BJ (cell line): ENCODE results near the gene DUSP15. TPM values are rescaled to one million over a fixed set of nuclear protein-coding genes. Genes with fewer than 3 reads are reported as not detected.

Experiments
- CTCF ChIA-PET: fragments of 350-600 bp; formaldehyde crosslinking; extraction: SDS; loops from one replicate; lab custom pipeline; 2021; ENCODE audit warnings: antibody characterized with exemption, inconsistent platforms; lab: Yijun Ruan, JAX
- POLR2A ChIA-PET: fragments of 300-600 bp; sonication (Branson Sonifier 250); formaldehyde crosslinking; extraction: SDS; loops from one replicate; lab custom pipeline; 2021; ENCODE audit warnings: antibody characterized with exemption; lab: Charles Lee
- DNase-seq: peaks from one replicate; pipeline ENCODE4 v3.0.0-alpha.2; 2011; ENCODE audit warnings: low read depth
- H3K27me3 ChIP-seq: 2 replicates; pipeline ENCODE4 v1.6.0; 2011; ENCODE audit warnings: low read length; ENCODE audit not compliant: control insufficient read depth, insufficient read depth
- H3K36me3 ChIP-seq: 2 replicates; pipeline ENCODE4 v1.5.1; 2011; ENCODE audit warnings: low read length; ENCODE audit not compliant: control insufficient read depth, insufficient read depth
- H3K4me3 ChIP-seq: 2 replicates; pipeline ENCODE4 v1.5.1; 2011; ENCODE audit warnings: low read depth, mild to moderate bottlenecking, control low read depth, low read length
- CTCF ChIP-seq: IDR thresholded peaks from 2 replicates; pipeline ENCODE4 v1.5.1; 2011; ENCODE audit warnings: low read depth, mild to moderate bottlenecking, control low read depth, inconsistent platforms, low read length, moderate library complexity; ENCODE audit not compliant: insufficient read depth
- polyA plus RNA-seq: library from polyadenylated mRNA; depleted of rRNA; stranded (reverse); fragments of >200 nt; gene quantifications from 2 replicates; pipeline ENCODE4 v1.2.3, GENCODE V29; 2011

Gene DUSP15
- polyA plus RNA-seq, 1 experiment, result 0.09 TPM

- no peak for TF ChIP-seq CTCF
- peaks cover 20% of the 10 kb centered on the region for H3K27me3 ChIP-seq
- no peak overlapping the region for H3K4me3 ChIP-seq
- ChIA-PET POLR2A (no interaction called here), CTCF (interaction anchor here (0.6 to 13.3 kb wide), 31 partner anchors 8 to 809 kb away, joined by 3 to 180 read pairs (median 5); partner anchors contain the start of genes MYLK2 and PDRG1)
- no peaks in the 10 kb centered on the region for H3K36me3 ChIP-seq
- DNase-seq, result no peak
Measured at GRCh38 chr20:31846793-31847138, 23.6 kb downstream of the DUSP15 start.

DNA sequence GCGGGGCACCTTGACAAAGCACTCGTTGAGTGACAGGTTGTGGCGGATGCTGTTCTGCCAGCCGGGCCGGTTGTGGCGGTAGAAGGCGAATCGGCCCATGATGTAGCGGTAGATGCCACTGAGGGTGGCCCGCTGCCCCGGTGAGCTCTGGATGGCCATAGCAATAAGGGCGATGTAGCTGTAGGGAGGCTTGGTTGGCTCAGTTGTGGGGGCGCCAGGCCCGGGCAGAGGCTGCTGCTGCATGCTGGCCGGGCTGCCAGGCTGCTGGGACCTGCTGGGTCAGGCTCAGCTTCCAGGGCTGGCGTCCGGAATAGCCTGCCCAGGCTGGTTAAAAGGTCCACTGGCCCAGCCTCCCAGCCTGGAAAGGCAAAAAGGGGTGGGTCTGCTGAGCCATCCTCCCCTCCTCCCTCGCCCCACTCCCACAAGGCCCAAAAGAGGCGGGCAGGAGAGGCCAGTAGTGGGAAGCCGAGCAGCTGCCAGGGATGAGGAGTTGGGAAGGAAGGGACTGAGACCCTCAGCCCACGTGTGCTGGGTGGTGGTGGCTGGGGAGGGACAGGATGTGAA, 24.9 kb downstream of the DUSP15 start, which contains the start of gene FOXS1:
Gene FOXS1 (minus strand): TSS at position 305 of the 564 bp plus-strand sequence. CDS start 62 bp downstream, at position 243.
- DNase-seq, result no peak
- Histone ChIP-seq H3K36me3 (no peaks in the 10 kb centered on the region), H3K27me3 (peaks cover 13% of the 10 kb centered on the region), H3K4me3 (no peak within 1 kb of the TSS)
- no peak for TF ChIP-seq CTCF
- ChIA-PET POLR2A (no interaction called here), CTCF (interaction anchor here (0.9 to 13.3 kb wide), 11 partner anchors 8 to 810 kb away, joined by 3 to 180 read pairs (median 4); no protein-coding TSS in a partner anchor)

GRCh38 chr20:31844737-31845299, 25.5 kb downstream of the DUSP15 start:
- ChIA-PET POLR2A (no interaction called here), CTCF (interaction anchor here (0.9 to 13.3 kb wide), 9 partner anchors 8 to 186 kb away, joined by 3 to 180 read pairs (median 4); no protein-coding TSS in a partner anchor)
- Histone ChIP-seq H3K36me3 (no peaks in the 10 kb centered on the region), H3K4me3 (no peak overlapping the region), H3K27me3 (peaks cover 12% of the 10 kb centered on the region)
- no peak for DNase-seq
- no peak for TF ChIP-seq CTCF

DNA sequence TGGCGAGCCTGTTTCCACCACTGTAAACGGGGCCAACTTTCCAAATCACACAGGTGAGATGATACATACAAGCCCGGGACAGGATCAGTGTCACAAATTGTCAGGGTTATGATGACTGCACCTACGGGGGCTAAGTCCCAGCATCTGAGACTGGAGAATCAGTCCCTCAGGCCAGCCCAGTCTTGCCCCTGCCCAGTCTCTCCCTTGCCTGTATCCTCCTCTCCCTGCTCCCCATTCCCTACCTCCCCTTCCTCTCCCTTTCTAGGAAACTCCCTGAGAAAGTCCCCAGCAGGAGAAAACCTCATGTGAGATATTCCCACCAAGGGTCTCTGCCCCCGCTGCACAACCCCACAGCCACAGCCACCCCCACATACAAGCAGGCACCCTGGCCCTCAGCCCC, 26.4 kb downstream of the DUSP15 start:
- Histone ChIP-seq H3K36me3 (no peaks in the 10 kb centered on the region), H3K4me3 (no peak overlapping the region), H3K27me3 (peaks cover 5% of the 10 kb centered on the region)
- no peak for DNase-seq
- ChIA-PET CTCF (interaction anchor here (1.2 to 13.3 kb wide), 4 partner anchors 9 to 21 kb away, joined by 3 to 180 read pairs (median 4); no protein-coding TSS in a partner anchor), POLR2A (no interaction called here)
- TF ChIP-seq CTCF, result no peak

DNA sequence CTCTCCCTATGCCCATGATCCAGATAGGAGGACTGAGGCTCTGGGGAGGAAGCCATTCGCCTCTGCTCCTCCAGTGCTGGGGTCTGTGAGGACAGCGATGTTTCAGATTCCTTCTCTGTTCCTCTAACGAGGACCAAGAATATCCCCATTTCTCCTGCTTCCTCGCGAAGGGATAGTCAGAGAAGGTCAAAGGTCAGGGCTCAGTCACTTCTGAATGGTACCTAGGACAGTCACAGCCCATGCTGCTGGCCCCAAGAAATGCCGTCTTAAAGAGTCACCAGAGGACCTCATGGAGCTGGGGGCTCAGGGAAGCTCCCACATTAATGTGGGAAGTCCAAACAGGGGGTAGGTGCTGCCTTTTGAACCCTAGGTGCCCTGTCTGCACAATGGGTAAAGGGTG, 27.0 kb downstream of the DUSP15 start:
- H3K36me3 ChIP-seq, result no peaks in the 10 kb centered on the region
- ChIA-PET CTCF (interaction anchor here (1.0 to 13.3 kb wide), 5 partner anchors 9 to 20 kb away, joined by 3 to 180 read pairs (median 3); no protein-coding TSS in a partner anchor), POLR2A (no interaction called here)
- TF ChIP-seq CTCF, result no peak
- no peak overlapping the region for H3K4me3 ChIP-seq
- H3K27me3 ChIP-seq, result no peaks in the 10 kb centered on the region; the same call in 1 of the 2 replicates
- DNase-seq, result no peak
